BE2C (cell line): Measurements from ENCODE around the gene FHOD3.

Experiments used
- DNase-seq: peaks from one replicate; pipeline ENCODE4 v3.0.0-alpha.2; 2020
- H3K27me3 ChIP-seq: fragments of 250-450 bp; sonication (Bioruptor Pico); 2 replicates; pipeline ENCODE4 v1.5.1; 2020; ENCODE audit warnings: mild to moderate bottlenecking
- H3K36me3 ChIP-seq: fragments of 250-450 bp; sonication (Bioruptor Pico); 2 replicates; pipeline ENCODE4 v1.5.1; 2020; ENCODE audit warnings: mild to moderate bottlenecking
- H3K4me1 ChIP-seq: fragments of 250-450 bp; sonication (Bioruptor Pico); 2 replicates; pipeline ENCODE4 v1.5.1; 2020
- H3K4me3 ChIP-seq: 2 replicates; pipeline ENCODE4 v1.5.1; 2011; ENCODE audit warnings: low read depth, low read length
- H3K9me3 ChIP-seq: fragments of 250-450 bp; sonication (Bioruptor Pico); 2 replicates; pipeline ENCODE4 v1.5.1; 2020
- TF ChIP-seq, protein P1 (sequence below): IDR thresholded peaks from 2 replicates; pipeline ENCODE4 v1.5.1; 2012; ENCODE audit warnings: mild to moderate bottlenecking, low read depth, low read length

FHOD3 gene

DNA sequence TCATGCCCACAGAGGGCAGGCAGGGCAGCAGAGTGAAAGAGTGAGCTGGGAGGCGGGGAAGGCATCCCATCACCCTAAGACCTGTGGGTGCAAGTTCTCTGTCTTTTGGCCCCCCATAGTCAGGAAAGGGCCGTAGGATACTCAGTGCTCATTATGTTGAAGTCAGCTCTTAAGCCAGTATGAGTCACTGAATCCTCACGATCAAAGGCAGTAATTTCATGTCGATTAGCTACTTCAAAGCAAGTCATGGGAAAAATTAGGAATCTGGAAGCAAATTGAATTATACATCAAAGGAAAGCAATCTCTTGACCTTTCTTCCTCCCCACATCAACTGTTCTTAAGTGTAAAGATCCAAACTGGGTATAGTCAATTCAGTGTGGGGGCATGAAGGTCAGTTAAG lies 178.9 kb downstream of the FHOD3 start:
- H3K9me3 ChIP-seq, result no peaks in the 10 kb centered on the region

DNA sequence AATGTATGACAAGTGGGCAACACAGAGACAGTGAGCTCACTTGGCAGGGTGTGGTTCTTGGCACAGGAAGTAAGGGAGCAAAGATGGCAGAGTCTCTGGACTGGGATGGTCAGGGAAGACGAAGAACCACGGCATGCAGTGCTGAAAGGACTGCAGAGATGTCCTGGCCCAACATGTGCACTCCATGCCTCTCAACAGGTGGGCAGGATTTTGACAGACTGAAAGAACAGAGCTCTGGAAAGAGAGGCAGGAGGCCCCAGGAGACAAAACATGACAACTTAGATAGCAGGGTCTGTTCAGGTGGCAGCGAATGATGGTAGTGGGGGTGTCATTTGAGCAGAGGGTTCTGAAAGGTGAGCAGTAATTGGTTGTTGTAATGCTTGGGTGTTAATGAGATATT lies 180.3 kb downstream of the FHOD3 start:
- Histone ChIP-seq H3K36me3 (no peaks in the 10 kb centered on the region), H3K4me1 (no peaks in the 10 kb centered on the region), H3K9me3 (no peaks in the 10 kb centered on the region), H3K27me3 (no peaks in the 10 kb centered on the region), H3K4me3 (no peak overlapping the region)
- no peak for DNase-seq
- TF ChIP-seq, protein P1, sequence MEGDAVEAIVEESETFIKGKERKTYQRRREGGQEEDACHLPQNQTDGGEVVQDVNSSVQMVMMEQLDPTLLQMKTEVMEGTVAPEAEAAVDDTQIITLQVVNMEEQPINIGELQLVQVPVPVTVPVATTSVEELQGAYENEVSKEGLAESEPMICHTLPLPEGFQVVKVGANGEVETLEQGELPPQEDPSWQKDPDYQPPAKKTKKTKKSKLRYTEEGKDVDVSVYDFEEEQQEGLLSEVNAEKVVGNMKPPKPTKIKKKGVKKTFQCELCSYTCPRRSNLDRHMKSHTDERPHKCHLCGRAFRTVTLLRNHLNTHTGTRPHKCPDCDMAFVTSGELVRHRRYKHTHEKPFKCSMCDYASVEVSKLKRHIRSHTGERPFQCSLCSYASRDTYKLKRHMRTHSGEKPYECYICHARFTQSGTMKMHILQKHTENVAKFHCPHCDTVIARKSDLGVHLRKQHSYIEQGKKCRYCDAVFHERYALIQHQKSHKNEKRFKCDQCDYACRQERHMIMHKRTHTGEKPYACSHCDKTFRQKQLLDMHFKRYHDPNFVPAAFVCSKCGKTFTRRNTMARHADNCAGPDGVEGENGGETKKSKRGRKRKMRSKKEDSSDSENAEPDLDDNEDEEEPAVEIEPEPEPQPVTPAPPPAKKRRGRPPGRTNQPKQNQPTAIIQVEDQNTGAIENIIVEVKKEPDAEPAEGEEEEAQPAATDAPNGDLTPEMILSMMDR, result no peak

More for the DNA sequence above, 178.9 kb downstream of the FHOD3 start:
- no peak overlapping the region for H3K4me3 ChIP-seq
- H3K36me3 ChIP-seq, result no peaks in the 10 kb centered on the region
- H3K27me3 ChIP-seq, result no peaks in the 10 kb centered on the region
- H3K4me1 ChIP-seq, result no peaks in the 10 kb centered on the region
- no peak for DNase-seq
- TF ChIP-seq, protein P1, result no peak

DNA sequence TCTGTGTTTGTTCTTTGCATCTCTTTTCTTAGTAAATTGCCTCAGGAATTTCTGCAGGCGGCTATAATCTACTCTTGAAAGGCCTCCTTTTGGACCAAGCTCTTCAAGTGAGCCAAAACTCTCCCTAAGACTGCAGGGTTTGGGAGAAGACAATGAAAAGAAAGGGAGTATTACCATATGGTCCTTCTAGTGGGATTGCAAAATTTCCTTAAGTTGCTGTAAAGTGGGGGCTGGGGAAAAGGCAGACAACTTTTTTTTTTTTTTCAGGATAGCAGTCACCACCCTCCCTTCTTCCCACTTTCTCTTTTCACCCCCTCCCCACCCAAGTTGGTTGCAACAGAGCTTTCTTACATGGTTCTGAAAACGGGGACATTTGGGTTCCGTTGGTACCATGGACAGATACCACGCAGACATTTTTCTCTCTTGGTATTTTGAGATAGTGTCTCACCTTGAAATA lies 183.7 kb downstream of the FHOD3 start:
- Histone ChIP-seq H3K27me3 (no peaks in the 10 kb centered on the region), H3K36me3 (no peaks in the 10 kb centered on the region), H3K4me3 (no peak overlapping the region), H3K4me1 (no peaks in the 10 kb centered on the region), H3K9me3 (no peaks in the 10 kb centered on the region)
- TF ChIP-seq, protein P1, result no peak
- DNase-seq, result no peak

DNA sequence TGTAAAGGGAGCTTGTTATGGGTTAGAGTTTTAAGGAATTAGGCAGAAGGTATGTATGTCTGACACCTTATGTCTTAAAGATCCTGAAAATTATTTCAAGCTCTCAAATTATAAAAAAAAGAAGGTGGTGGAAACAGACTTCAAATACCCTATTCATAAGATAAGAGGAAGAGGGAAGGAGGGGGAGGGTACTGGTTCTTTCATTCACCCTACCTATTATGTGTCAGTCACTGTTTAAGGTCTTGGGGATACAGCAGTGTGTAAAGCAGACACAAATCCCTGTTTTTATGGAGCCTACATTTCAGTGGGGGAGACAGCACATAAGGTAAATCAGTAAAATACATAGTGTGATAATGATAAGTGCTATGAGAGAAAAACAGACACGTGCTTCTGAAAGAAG lies 184.4 kb downstream of the FHOD3 start:
- Histone ChIP-seq H3K4me3 (no peak overlapping the region), H3K27me3 (no peaks in the 10 kb centered on the region), H3K36me3 (no peaks in the 10 kb centered on the region), H3K9me3 (no peaks in the 10 kb centered on the region), H3K4me1 (no peaks in the 10 kb centered on the region)
- TF ChIP-seq, protein P1, result no peak
- no peak for DNase-seq

DNA sequence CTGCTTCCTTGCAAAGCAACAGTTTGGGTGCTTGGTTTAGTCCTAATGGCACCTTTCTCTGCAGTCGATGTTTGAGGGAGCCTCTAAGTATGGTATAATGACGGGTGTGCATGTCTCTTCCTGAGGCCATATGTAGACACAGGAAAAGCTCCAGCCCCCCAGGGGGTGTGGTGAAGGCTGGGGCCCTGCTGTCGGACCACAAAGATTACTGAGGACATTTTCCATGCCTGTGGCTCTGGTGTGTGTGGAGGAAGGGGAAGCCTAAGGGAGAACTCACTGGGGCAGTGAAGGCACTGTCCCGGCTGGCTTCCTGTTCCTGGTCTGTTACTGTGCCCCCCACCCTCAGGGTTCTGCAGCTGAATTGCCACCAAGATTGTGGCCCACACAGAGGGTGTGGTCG lies 187.1 kb downstream of the FHOD3 start:
- no peaks in the 10 kb centered on the region for H3K9me3 ChIP-seq
- H3K4me3 ChIP-seq, result no peak overlapping the region
- no peaks in the 10 kb centered on the region for H3K27me3 ChIP-seq
- DNase-seq, result no peak
- H3K36me3 ChIP-seq, result no peaks in the 10 kb centered on the region
- TF ChIP-seq, protein P1, result no peak
- H3K4me1 ChIP-seq, result no peaks in the 10 kb centered on the region

DNA sequence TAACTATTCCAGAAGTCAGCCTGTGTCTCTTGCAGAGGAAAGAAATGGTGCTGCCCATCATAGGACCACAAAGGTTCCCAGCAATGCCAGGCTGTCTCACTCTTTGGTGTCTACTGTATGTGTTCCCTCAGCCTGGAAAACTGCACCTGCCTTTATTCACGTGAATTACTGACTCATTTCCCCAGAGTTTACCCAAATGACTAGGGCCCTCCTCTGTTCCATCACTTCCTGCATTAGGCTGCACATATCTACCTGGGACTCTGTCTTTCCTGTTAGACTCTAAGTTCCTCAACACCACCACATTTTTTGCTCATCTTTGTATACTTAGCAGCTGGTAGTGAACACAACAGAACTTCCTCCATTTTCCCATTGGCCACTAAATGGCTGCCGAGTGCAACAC lies 188.3 kb downstream of the FHOD3 start:
- no peaks in the 10 kb centered on the region for H3K4me1 ChIP-seq
- H3K9me3 ChIP-seq, result no peaks in the 10 kb centered on the region
- TF ChIP-seq, protein P1, result no peak
- no peaks in the 10 kb centered on the region for H3K27me3 ChIP-seq
- H3K36me3 ChIP-seq, result no peaks in the 10 kb centered on the region
- no peak overlapping the region for H3K4me3 ChIP-seq
- no peak for DNase-seq
